ENCODE results near the gene SEC14L1.

GRCh38 chr17:77217123-77217522 lies 76.4 kb downstream of the SEC14L1 start:
- no peak for TF ChIP-seq HDAC2 (IDR thresholded peaks at IDR 0.05; ENCODE audit: borderline replicate concordance in 1 of 2, low read depth in 2 of 2, low read length in 2 of 2)
- TF ChIP-seq CTCF (IDR thresholded peaks at IDR 0.05; ENCODE audit: control extremely low read depth in 1 of 3, insufficient read depth in 1 of 3, low read depth in 1 of 3, low read length in 3 of 3) = no peak
- no peak for TF ChIP-seq EZH2 (IDR thresholded peaks at IDR 0.05; ENCODE audit: low read depth, low read length, severe bottlenecking)
- TF ChIP-seq YY1 (IDR thresholded peaks at IDR 0.05; ENCODE audit: low read depth, low read length) = no peak
- TF ChIP-seq KDM1A (IDR thresholded peaks at IDR 0.05; ENCODE audit: borderline replicate concordance, low read length) = no peak
- TF ChIP-seq SIX5 (IDR thresholded peaks at IDR 0.05; ENCODE audit: low read depth, low read length) = no peak
- TF ChIP-seq MAX (IDR thresholded peaks at IDR 0.05) = no peak
- no peak for TF ChIP-seq CHD2 (IDR thresholded peaks at IDR 0.05; ENCODE audit: low read length)
- TF ChIP-seq POLR2A (IDR thresholded peaks at IDR 0.05; ENCODE audit: control extremely low read depth in 1 of 2, low read depth in 2 of 2, low read length in 2 of 2) = no peak
